ENCODE measurements around the gene DNAI7. TPM values are rescaled to one million over a fixed set of nuclear protein-coding genes. Genes with fewer than 3 reads are reported as not detected.

DNAI7 gene
- total RNA-seq, 2 donors from 2014 or later = 1.6 TPM

DNA sequence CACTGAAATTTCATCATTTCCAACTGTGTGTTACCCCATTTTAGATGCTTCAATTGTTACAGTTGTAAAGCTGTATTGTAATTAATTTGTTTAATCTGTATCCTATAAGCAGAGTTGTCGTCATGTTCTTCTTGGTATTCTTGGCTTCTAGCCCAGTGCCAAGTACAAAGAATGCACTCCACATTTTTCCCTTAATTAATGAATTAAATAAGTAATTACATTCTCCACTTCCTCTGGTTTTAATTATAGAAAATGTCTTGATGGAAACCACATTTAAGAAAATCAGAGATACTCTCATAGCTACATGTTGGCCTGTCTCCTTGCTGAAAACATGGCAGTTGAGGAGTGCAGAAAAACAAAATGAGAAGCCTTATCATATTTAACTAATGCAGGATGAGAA lies 746 bp downstream of the DNAI7 start:
- Mint-ChIP-seq H3K27me3 (ENCODE audit: insufficient read depth) (no peaks in the 10 kb centered on the region), H3K4me3 (peak overlapping the region; percentile 92), H3K36me3 (ENCODE audit: low read depth) (no peaks in the 10 kb centered on the region), H3K27ac (peak overlapping the region; percentile 98), H3K4me1 (peaks cover 20% of the 10 kb centered on the region), H3K9me3 (no peaks in the 10 kb centered on the region)
- TF ChIP-seq, protein P1, sequence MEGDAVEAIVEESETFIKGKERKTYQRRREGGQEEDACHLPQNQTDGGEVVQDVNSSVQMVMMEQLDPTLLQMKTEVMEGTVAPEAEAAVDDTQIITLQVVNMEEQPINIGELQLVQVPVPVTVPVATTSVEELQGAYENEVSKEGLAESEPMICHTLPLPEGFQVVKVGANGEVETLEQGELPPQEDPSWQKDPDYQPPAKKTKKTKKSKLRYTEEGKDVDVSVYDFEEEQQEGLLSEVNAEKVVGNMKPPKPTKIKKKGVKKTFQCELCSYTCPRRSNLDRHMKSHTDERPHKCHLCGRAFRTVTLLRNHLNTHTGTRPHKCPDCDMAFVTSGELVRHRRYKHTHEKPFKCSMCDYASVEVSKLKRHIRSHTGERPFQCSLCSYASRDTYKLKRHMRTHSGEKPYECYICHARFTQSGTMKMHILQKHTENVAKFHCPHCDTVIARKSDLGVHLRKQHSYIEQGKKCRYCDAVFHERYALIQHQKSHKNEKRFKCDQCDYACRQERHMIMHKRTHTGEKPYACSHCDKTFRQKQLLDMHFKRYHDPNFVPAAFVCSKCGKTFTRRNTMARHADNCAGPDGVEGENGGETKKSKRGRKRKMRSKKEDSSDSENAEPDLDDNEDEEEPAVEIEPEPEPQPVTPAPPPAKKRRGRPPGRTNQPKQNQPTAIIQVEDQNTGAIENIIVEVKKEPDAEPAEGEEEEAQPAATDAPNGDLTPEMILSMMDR (conservative IDR thresholded peaks at IDR 0.05) = no peak
- H3K27ac ChIP-seq (ENCODE audit: low read depth, low read length) = no peak overlapping the region
- H3K9ac ChIP-seq (ENCODE audit: extremely low read depth, low read length, poor library complexity, severe bottlenecking) = peak overlapping the region; percentile 81
- no peaks in the 10 kb centered on the region for H3K9me3 ChIP-seq (ENCODE audit: control insufficient read depth, low read length)
- no peaks in the 10 kb centered on the region for H3K27me3 ChIP-seq (ENCODE audit: control insufficient read depth, insufficient read depth, low read length, poor library complexity, severe bottlenecking)
- H3K4me1 ChIP-seq (ENCODE audit: control insufficient read depth, insufficient read depth, low read length) = no peaks in the 10 kb centered on the region
- 83% methylated on average over 1 of the region's 1 CpG; no CpG with 5 or more reads in 1 of the 2 experiments for WGBS, 2 experiments (ENCODE audit: insufficient coverage in 1 of 2, insufficient read length in 1 of 2)
- H3K4me3 ChIP-seq (ENCODE audit: low read length) = peak overlapping the region; percentile 87
- no peak for DNase-seq
- H3K36me3 ChIP-seq (ENCODE audit: control insufficient read depth, insufficient read depth, low read length) = peaks cover 7% of the 10 kb centered on the region

DNA sequence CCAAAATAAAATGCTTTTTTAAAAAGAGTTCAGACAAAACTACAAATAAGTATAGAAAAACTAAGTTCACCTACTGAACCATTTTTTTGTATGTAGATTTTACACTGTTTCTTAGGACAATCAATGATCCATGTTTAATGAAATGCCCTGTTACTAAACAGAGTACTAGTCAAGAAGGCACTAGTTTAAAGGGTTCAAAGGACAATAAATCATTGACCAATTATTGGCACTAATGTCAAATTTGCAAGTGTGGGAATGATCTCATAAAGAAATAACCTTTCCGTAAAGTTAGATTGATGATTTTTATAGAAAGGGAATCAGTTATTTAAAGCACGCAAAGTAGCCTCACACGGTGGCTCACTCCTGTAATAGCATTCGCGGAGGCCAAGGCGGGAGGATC lies 4.2 kb downstream of the DNAI7 start:
- no peak overlapping the region for H3K27ac Mint-ChIP-seq
- no peaks in the 10 kb centered on the region for H3K27me3 Mint-ChIP-seq (ENCODE audit: insufficient read depth)
- Histone ChIP-seq H3K36me3 (ENCODE audit: control insufficient read depth, insufficient read depth, low read length) (no peaks in the 10 kb centered on the region), H3K4me3 (ENCODE audit: low read length) (no peak overlapping the region), H3K27me3 (ENCODE audit: control insufficient read depth, insufficient read depth, low read length, poor library complexity, severe bottlenecking) (no peaks in the 10 kb centered on the region), H3K9me3 (ENCODE audit: control insufficient read depth, low read length) (no peaks in the 10 kb centered on the region), H3K27ac (ENCODE audit: low read depth, low read length) (no peak overlapping the region), H3K9ac (ENCODE audit: extremely low read depth, low read length, poor library complexity, severe bottlenecking) (no peak overlapping the region), H3K4me1 (ENCODE audit: control insufficient read depth, insufficient read depth, low read length) (no peaks in the 10 kb centered on the region)
- H3K9me3 Mint-ChIP-seq = no peaks in the 10 kb centered on the region
- 95% methylated on average over 6 of the region's 6 CpGs for WGBS, 2 experiments (ENCODE audit: insufficient coverage in 1 of 2, insufficient read length in 1 of 2)
- TF ChIP-seq, protein P1 (conservative IDR thresholded peaks at IDR 0.05) = no peak
- DNase-seq = no peak
- H3K4me3 Mint-ChIP-seq = no peak overlapping the region
- no peaks in the 10 kb centered on the region for H3K36me3 Mint-ChIP-seq (ENCODE audit: low read depth)
- H3K4me1 Mint-ChIP-seq = peaks cover 14% of the 10 kb centered on the region

DNA sequence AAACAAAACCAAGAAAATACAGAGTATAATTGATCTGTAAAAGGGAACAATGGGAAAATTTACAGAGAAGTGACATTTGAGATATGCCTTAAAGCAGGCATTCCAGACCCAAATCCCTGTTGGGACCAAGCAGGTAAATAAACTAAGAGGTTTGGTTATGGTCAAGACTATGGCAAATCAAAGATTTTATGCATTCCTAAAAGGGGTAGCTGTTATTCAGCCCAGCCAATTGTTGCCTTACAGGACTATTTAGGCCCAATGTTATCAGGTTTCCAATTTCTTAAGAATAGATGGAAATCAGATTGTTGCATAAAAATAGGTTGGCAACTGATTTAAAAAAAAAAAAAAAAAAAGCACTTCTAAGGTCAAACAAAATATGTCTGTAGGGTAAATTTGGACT lies 5.3 kb downstream of the DNAI7 start:
- Mint-ChIP-seq H3K4me3 (no peak overlapping the region), H3K36me3 (ENCODE audit: low read depth) (no peaks in the 10 kb centered on the region), H3K9me3 (no peaks in the 10 kb centered on the region), H3K27me3 (ENCODE audit: insufficient read depth) (no peaks in the 10 kb centered on the region), H3K4me1 (peaks cover 10% of the 10 kb centered on the region), H3K27ac (no peak overlapping the region)
- no peak overlapping the region for H3K9ac ChIP-seq (ENCODE audit: extremely low read depth, low read length, poor library complexity, severe bottlenecking)
- no peak overlapping the region for H3K27ac ChIP-seq (ENCODE audit: low read depth, low read length)
- no peaks in the 10 kb centered on the region for H3K9me3 ChIP-seq (ENCODE audit: control insufficient read depth, low read length)
- H3K4me1 ChIP-seq (ENCODE audit: control insufficient read depth, insufficient read depth, low read length) = no peaks in the 10 kb centered on the region
- H3K27me3 ChIP-seq (ENCODE audit: control insufficient read depth, insufficient read depth, low read length, poor library complexity, severe bottlenecking) = no peaks in the 10 kb centered on the region
- TF ChIP-seq, protein P1 (conservative IDR thresholded peaks at IDR 0.05) = no peak
- DNase-seq = no peak
- no peak overlapping the region for H3K4me3 ChIP-seq (ENCODE audit: low read length)
- H3K36me3 ChIP-seq (ENCODE audit: control insufficient read depth, insufficient read depth, low read length) = no peaks in the 10 kb centered on the region

Measured in endodermal cell (in vitro differentiated cells).